GM19438 (cell line): ENCODE results near the gene CNN2.

Experiments used
- ATAC-seq: cut with Tn5 transposase; IDR thresholded peaks from one replicate; pipeline ENCODE4 v1.9.1; 2021; ENCODE audit warnings: low read depth; ENCODE audit not compliant: unreplicated experiment

The CNN2 gene

GRCh38 chr19:995051-995827 is 31.2 kb upstream of the CNN2 start:
- ATAC-seq = no peak

GRCh38 chr19:996051-996838 is 30.2 kb upstream of the CNN2 start:
- no peak for ATAC-seq

- ATAC-seq = no peak
Observed at GRCh38 chr19:998064-998463, 28.3 kb upstream of the CNN2 start.

- no peak for ATAC-seq
Observed at GRCh38 chr19:999379-999719, 27.1 kb upstream of the CNN2 start.

- no peak for ATAC-seq
Observed at GRCh38 chr19:1000095-1000494, 26.3 kb upstream of the CNN2 start, which contains the start of gene GRIN3B. Gene GRIN3B, plus strand, starts transcription at chr19:1000419. Its CDS starts 19 bp downstream, at chr19:1000438.

- ATAC-seq = no peak
Observed at GRCh38 chr19:1000591-1001537, 25.5 kb upstream of the CNN2 start.

GRCh38 chr19:1001538-1002166 is 24.8 kb upstream of the CNN2 start:
- no peak for ATAC-seq

GRCh38 chr19:1002600-1002999 is 23.8 kb upstream of the CNN2 start:
- ATAC-seq = no peak

GRCh38 chr19:1003283-1003682 is 23.1 kb upstream of the CNN2 start:
- ATAC-seq = no peak

- no peak for ATAC-seq
Observed at GRCh38 chr19:1004204-1004802, 22.1 kb upstream of the CNN2 start.

GRCh38 chr19:1004803-1005664 is 21.4 kb upstream of the CNN2 start:
- no peak for ATAC-seq

GRCh38 chr19:1006711-1007398 is 19.6 kb upstream of the CNN2 start:
- ATAC-seq = no peak

- ATAC-seq = no peak
Observed at GRCh38 chr19:1007399-1008251, 18.8 kb upstream of the CNN2 start.

- ATAC-seq = no peak
Observed at GRCh38 chr19:1008268-1009040, 18.0 kb upstream of the CNN2 start.

GRCh38 chr19:1009041-1009980 is 17.1 kb upstream of the CNN2 start:
- ATAC-seq = no peak
